Smooth muscle cell of the pulmonary artery (primary cell): ENCODE measurements around the gene RBM22. TPM values are rescaled to one million over a fixed set of nuclear protein-coding genes. Genes with fewer than 3 reads are reported as not detected.

Source experiments
- total RNA-seq: library from RNA; depleted of rRNA; stranded (reverse); fragments of >200 nt; gene quantifications from 2 replicates; pipeline ENCODE4 v1.2.3, GENCODE V29; 2014

Gene RBM22
- 17.5 and 17.6 TPM in 2 replicates for total RNA-seq

GRCh38 chr5:150700594-150701377 is at the start of gene RBM22:
RBM22 (minus strand) TSS chr5:150701062; CDS start chr5:150700985, 77 bp downstream.

GRCh38 chr5:150661086-150661485 is 39.8 kb downstream of the RBM22 start, which contains the start of gene MYOZ3:
MYOZ3 (plus strand) TSS chr5:150661251; CDS start chr5:150662942, 1,691 bp downstream.

Other genes with a start within 250 kb of the RBM22 start
- 66.9 and 73.8 TPM in 2 replicates for gene NDST1, start 192.9 kb downstream of the RBM22 start, total RNA-seq
- gene SYNPO, start 60.4 kb downstream of the RBM22 start, total RNA-seq, result 62.4 and 94.2 TPM in 2 replicates
- gene MYOZ3, start 39.8 kb downstream of the RBM22 start, total RNA-seq, result 2.3 and 3.3 TPM in 2 replicates
- 58.0 and 61.5 TPM in 2 replicates for gene DCTN4, start 58.0 kb upstream of the RBM22 start, total RNA-seq
- 105 and 131 TPM in 2 replicates for gene SMIM3, start 77.7 kb upstream of the RBM22 start, total RNA-seq
- gene IRGM, start 145.5 kb upstream of the RBM22 start, total RNA-seq, result 0.13 TPM in 1 of 2 replicates, not detected in the other
- 3.3 and 3.9 TPM in 2 replicates for gene ZNF300, start 203.9 kb upstream of the RBM22 start, total RNA-seq